Hematopoietic multipotent progenitor cell treated with erythropoietin and hydrocortisone succinate and interleukin-3 and kit ligand, for 17 days (in vitro differentiated cells): ENCODE results near the gene OSBPL8.
"Not testable (repeated sequence)": the region's sequence is repeated elsewhere in the genome, so short reads cannot be mapped to it uniquely, and the experiment has no call there.

Experiments
- DNase-seq: peaks from one replicate; pipeline ENCODE4 v3.0.0-alpha.2; 2015; ENCODE audit warnings: low spot score

OSBPL8 gene

GRCh38 chr12:76520348-76520747 lies 39.2 kb downstream of the OSBPL8 start:
- no peak for DNase-seq

GRCh38 chr12:76519538-76519937 lies 40.0 kb downstream of the OSBPL8 start:
- DNase-seq = no peak

GRCh38 chr12:76518699-76519098 lies 40.9 kb downstream of the OSBPL8 start:
- DNase-seq = no peak

- DNase-seq = no peak
Measured at GRCh38 chr12:76515271-76515670, 44.3 kb downstream of the OSBPL8 start.

GRCh38 chr12:76511116-76511716 lies 48.4 kb downstream of the OSBPL8 start:
- not testable (repeated sequence) for DNase-seq

- no peak for DNase-seq
Measured at GRCh38 chr12:76508128-76508980, 51.2 kb downstream of the OSBPL8 start.

GRCh38 chr12:76506149-76506548 lies 53.4 kb downstream of the OSBPL8 start:
- DNase-seq = no peak

- DNase-seq = no peak
Measured at GRCh38 chr12:76505050-76505449, 54.5 kb downstream of the OSBPL8 start.

GRCh38 chr12:76504606-76505005 lies 55.0 kb downstream of the OSBPL8 start:
- DNase-seq = no peak

GRCh38 chr12:76503957-76504356 lies 55.6 kb downstream of the OSBPL8 start:
- no peak for DNase-seq

- no peak for DNase-seq
Measured at GRCh38 chr12:76501390-76501789, 58.2 kb downstream of the OSBPL8 start.

- not testable (repeated sequence) for DNase-seq
Measured at GRCh38 chr12:76499136-76499535, 60.4 kb downstream of the OSBPL8 start.

GRCh38 chr12:76495556-76495955 lies 64.0 kb downstream of the OSBPL8 start:
- DNase-seq = no peak

GRCh38 chr12:76491292-76491691 lies 68.3 kb downstream of the OSBPL8 start:
- DNase-seq = no peak

GRCh38 chr12:76490763-76491162 lies 68.8 kb downstream of the OSBPL8 start:
- DNase-seq = no peak

GRCh38 chr12:76489737-76490136 lies 69.8 kb downstream of the OSBPL8 start:
- DNase-seq = no peak

GRCh38 chr12:76486011-76486410 lies 73.6 kb downstream of the OSBPL8 start:
- no peak for DNase-seq

GRCh38 chr12:76480796-76481195 lies 78.8 kb downstream of the OSBPL8 start:
- DNase-seq = no peak

- DNase-seq = no peak
Measured at GRCh38 chr12:76478045-76478444, 81.5 kb downstream of the OSBPL8 start.

- DNase-seq = not testable (repeated sequence)
Measured at GRCh38 chr12:76472862-76473261, 86.7 kb downstream of the OSBPL8 start.

- no peak for DNase-seq
Measured at GRCh38 chr12:76471579-76471978, 88.0 kb downstream of the OSBPL8 start.

GRCh38 chr12:76470028-76470939 lies 89.3 kb downstream of the OSBPL8 start:
- DNase-seq = no peak
